ENCODE results near the gene CRACR2A. TPM values are rescaled to one million over a fixed set of nuclear protein-coding genes. Genes with fewer than 3 reads are reported as not detected.

Gene CRACR2A, protein sequence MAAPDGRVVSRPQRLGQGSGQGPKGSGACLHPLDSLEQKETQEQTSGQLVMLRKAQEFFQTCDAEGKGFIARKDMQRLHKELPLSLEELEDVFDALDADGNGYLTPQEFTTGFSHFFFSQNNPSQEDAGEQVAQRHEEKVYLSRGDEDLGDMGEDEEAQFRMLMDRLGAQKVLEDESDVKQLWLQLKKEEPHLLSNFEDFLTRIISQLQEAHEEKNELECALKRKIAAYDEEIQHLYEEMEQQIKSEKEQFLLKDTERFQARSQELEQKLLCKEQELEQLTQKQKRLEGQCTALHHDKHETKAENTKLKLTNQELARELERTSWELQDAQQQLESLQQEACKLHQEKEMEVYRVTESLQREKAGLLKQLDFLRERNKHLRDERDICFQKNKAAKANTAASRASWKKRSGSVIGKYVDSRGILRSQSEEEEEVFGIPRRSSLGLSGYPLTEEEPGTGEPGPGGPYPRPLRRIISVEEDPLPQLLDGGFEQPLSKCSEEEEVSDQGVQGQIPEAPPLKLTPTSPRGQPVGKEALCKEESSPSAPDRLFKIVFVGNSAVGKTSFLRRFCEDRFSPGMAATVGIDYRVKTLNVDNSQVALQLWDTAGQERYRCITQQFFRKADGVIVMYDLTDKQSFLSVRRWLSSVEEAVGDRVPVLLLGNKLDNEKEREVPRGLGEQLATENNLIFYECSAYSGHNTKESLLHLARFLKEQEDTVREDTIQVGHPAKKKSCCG
- total RNA-seq (2022; extraction: Qiagen RNA extraction; ENCODE audit: low read depth) = 1.5 to 1.8 TPM (median 1.6 TPM) in 5 replicates

DNA sequence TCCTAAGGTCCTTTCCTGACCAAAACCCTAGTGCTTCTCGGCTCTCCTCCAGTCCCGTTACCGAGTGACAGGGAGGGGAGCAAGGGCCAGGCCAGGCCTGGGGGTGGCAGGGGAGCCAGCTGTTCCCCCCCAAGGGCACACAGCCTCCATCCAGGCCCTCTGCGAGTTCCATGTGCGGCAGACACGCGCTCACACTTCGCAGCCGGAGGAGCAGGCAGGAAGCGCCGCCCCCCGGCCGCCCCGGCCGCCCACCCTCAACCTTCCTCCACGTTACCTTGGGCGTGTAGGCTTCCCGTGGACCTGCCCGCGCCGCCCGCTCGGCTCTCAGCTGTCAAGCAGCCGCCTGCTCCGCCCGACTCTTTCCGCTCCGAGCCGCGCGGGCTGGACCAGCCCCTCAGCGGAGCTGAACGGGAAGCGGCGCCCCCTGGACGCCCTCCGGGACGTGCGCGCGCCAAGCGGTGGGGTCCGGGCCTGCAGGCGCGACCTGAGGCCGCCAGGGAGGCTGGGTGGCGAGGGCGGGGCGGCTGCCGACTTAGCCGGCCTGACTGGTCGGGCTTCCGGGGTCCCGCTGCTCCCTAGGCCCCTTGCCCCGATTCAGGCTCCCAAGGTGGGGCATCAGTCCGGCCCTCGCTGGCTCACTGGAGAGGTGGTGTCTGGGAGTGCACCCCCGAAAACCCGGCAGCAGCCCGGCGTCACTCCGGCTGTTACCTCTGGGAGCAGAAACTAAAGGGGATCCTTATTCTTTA lies at the start of gene CRACR2A:
Gene CRACR2A (minus strand): TSS at position 369 of the 746 bp plus-strand sequence. CDS start 56,110 bp downstream, outside the sequence.

Other genes with a start within 250 kb of the CRACR2A start
- gene PARP11, start 120.3 kb upstream of the CRACR2A start, total RNA-seq (2022; extraction: Qiagen RNA extraction; ENCODE audit: low read depth) = 2.0 to 3.4 TPM (median 2.6 TPM) in 5 replicates